BLaER1 treated with 17β-estradiol and CSF1 and Interleukin-3, amounts not matched to agents 10 nM and 100 nM (cell line): ENCODE measurements around the gene SRSF7.
A peak's percentile ranks its signal among the peaks of the same experiment; 100 is the strongest.
"Not testable (repeated sequence)": the region's sequence is repeated elsewhere in the genome, so short reads cannot be mapped to it uniquely, and the experiment has no call there.

ENCODE experiments used
- H3K27ac ChIP-seq, 11 experiments: shearing (Covaris generic); formaldehyde crosslinking; 2 replicates each; pipeline ENCODE4 v1.8.1; 2022
- H3K27me3 ChIP-seq, 11 experiments: shearing (Covaris generic); formaldehyde crosslinking; 2 replicates each; pipeline ENCODE4 v1.8.1; 2022
- H3K36me3 ChIP-seq, 11 experiments: shearing (Covaris generic); formaldehyde crosslinking; 2 replicates each; pipeline ENCODE4 v1.8.1; 2022
- H3K4me1 ChIP-seq, 10 experiments: shearing (Covaris generic); formaldehyde crosslinking; 2 replicates each; pipeline ENCODE4 v1.8.1; 2022
- H3K4me2 ChIP-seq, 11 experiments: shearing (Covaris generic); formaldehyde crosslinking; 2 replicates each; pipeline ENCODE4 v1.8.1; 2022
- H3K4me3 ChIP-seq, 10 experiments: shearing (Covaris generic); formaldehyde crosslinking; 2 replicates each; pipeline ENCODE4 v1.8.1; 2022
- H3K9ac ChIP-seq, 11 experiments: shearing (Covaris generic); formaldehyde crosslinking; 2 replicates each; pipeline ENCODE4 v1.8.1; 2022
- H3K9me3 ChIP-seq, 11 experiments: shearing (Covaris generic); formaldehyde crosslinking; replicated peaks in 1 of 11; 2 replicates each; pipeline ENCODE4 v1.8.1; 2022
- H4K20me1 ChIP-seq, 11 experiments: shearing (Covaris generic); formaldehyde crosslinking; 2 replicates each; pipeline ENCODE4 v1.8.1; 2022
- Cebpa-rat ChIP-seq, 11 experiments: shearing (Covaris generic); IDR thresholded peaks; 2 replicates each; pipeline ENCODE4 v1.8.1; 2022

The SRSF7 gene

GRCh38 chr2:38750891-38751595, at the start of gene SRSF7:
SRSF7 (minus strand) TSS chr2:38751361; CDS start chr2:38751256, 105 bp downstream.
- H3K36me3 ChIP-seq, result peaks cover 39 to 44% (median 43%) of the 10 kb centered on the region in 11 experiments
- peaks cover 37 to 56% (median 47%) of the 10 kb centered on the region in 10 experiments for H3K4me1 ChIP-seq
- peaks cover 45 to 50% (median 46%) of the 10 kb centered on the region in 11 experiments for H4K20me1 ChIP-seq
- H3K4me3 ChIP-seq, result peak within 1 kb of the TSS; percentile 74 to 99 (median 95)
- no peaks in the 10 kb centered on the region for H3K27me3 ChIP-seq
- peaks cover 0 to 6% (median under 1%) of the 10 kb centered on the region in 11 experiments; a peak in 7 of 22 replicates for H3K9me3 ChIP-seq
- TF ChIP-seq Cebpa-rat (IDR thresholded peaks at IDR 0.05), result no peak
- H3K9ac ChIP-seq, result peak within 1 kb of the TSS; percentile 96 to 100 (median 99)
- peak within 1 kb of the TSS; percentile 75 to 92 (median 86) for H3K4me2 ChIP-seq
- H3K27ac ChIP-seq, result peak within 1 kb of the TSS; percentile 95 to 99 (median 98)

- Histone ChIP-seq H3K36me3 (peaks cover 7 to 26% (median 15%) of the 10 kb centered on the region in 11 experiments; a peak in 18 of 22 replicates), H3K4me3 (no peak overlapping the region), H3K9me3 (no peaks in the 10 kb centered on the region), H3K27me3 (no peaks in the 10 kb centered on the region), H3K27ac (no peak overlapping the region), H4K20me1 (no peaks in the 10 kb centered on the region), H3K4me1 (peaks cover 0 to 11% (median 0%) of the 10 kb centered on the region in 10 experiments; a peak in 5 of 20 replicates), H3K9ac (no peak overlapping the region), H3K4me2 (no peak overlapping the region)
- no peak for TF ChIP-seq Cebpa-rat (IDR thresholded peaks at IDR 0.05)
These were observed 46.8 kb upstream of the SRSF7 start for GRCh38 chr2:38797953-38798352.

GRCh38 chr2:38797250-38797676, 46.1 kb upstream of the SRSF7 start:
- H3K27ac ChIP-seq, result no peak overlapping the region
- H3K4me2 ChIP-seq, result no peak overlapping the region
- H4K20me1 ChIP-seq, result no peaks in the 10 kb centered on the region
- no peaks in the 10 kb centered on the region for H3K27me3 ChIP-seq
- H3K4me3 ChIP-seq, result no peak overlapping the region
- no peaks in the 10 kb centered on the region for H3K9me3 ChIP-seq
- H3K36me3 ChIP-seq, result peaks cover 4 to 19% (median 12%) of the 10 kb centered on the region in 11 experiments; a peak in 15 of 22 replicates
- peaks cover 0 to 16% (median 0%) of the 10 kb centered on the region in 10 experiments; a peak in 8 of 20 replicates for H3K4me1 ChIP-seq
- no peak overlapping the region for H3K9ac ChIP-seq
- no peak for TF ChIP-seq Cebpa-rat (IDR thresholded peaks at IDR 0.05)

- not testable (repeated sequence) for H3K27ac ChIP-seq, H3K9ac ChIP-seq, H3K4me2 ChIP-seq, H3K9me3 ChIP-seq, H3K27me3 ChIP-seq, H4K20me1 ChIP-seq, H3K4me3 ChIP-seq
- peaks cover 0 to 29% (median 7%) of the 10 kb centered on the region in 10 experiments; a peak in 10 of 20 replicates for H3K4me1 ChIP-seq
- H3K36me3 ChIP-seq, result peaks cover 0 to 16% (median 8%) of the 10 kb centered on the region in 11 experiments; a peak in 13 of 22 replicates
These were observed 43.9 kb upstream of the SRSF7 start for GRCh38 chr2:38795016-38795415.

GRCh38 chr2:38794235-38794946, 43.2 kb upstream of the SRSF7 start:
- H3K4me3 ChIP-seq, result no peak overlapping the region
- H3K27ac ChIP-seq, result no peak overlapping the region
- no peak overlapping the region for H3K9ac ChIP-seq
- no peaks in the 10 kb centered on the region for H4K20me1 ChIP-seq
- peaks cover 0 to 16% (median 8%) of the 10 kb centered on the region in 11 experiments; a peak in 13 of 22 replicates for H3K36me3 ChIP-seq
- H3K4me2 ChIP-seq, result no peak overlapping the region
- no peaks in the 10 kb centered on the region for H3K9me3 ChIP-seq
- TF ChIP-seq Cebpa-rat (IDR thresholded peaks at IDR 0.05), result no peak
- H3K4me1 ChIP-seq, result peaks cover 0 to 29% (median 7%) of the 10 kb centered on the region in 10 experiments; a peak in 10 of 20 replicates
- H3K27me3 ChIP-seq, result no peaks in the 10 kb centered on the region

GRCh38 chr2:38793511-38793910, 42.4 kb upstream of the SRSF7 start:
- Histone ChIP-seq H3K36me3 (peaks cover 0 to 16% (median 8%) of the 10 kb centered on the region in 11 experiments; a peak in 13 of 22 replicates), H3K9ac (no peak overlapping the region), H3K4me3 (no peak overlapping the region), H3K27ac (no peak overlapping the region), H3K4me1 (peaks cover 0 to 29% (median 7%) of the 10 kb centered on the region in 10 experiments; a peak in 10 of 20 replicates), H3K4me2 (peak overlapping the region in 2 of 11 experiments; percentile 3 to 12; a peak in 2 of 22 replicates), H4K20me1 (no peaks in the 10 kb centered on the region), H3K27me3 (no peaks in the 10 kb centered on the region), H3K9me3 (no peaks in the 10 kb centered on the region)
- no peak for TF ChIP-seq Cebpa-rat (IDR thresholded peaks at IDR 0.05)

GRCh38 chr2:38792751-38793150, 41.6 kb upstream of the SRSF7 start:
- H3K9ac ChIP-seq, result no peak overlapping the region

GRCh38 chr2:38792321-38792720, 41.2 kb upstream of the SRSF7 start:
- H4K20me1 ChIP-seq, H3K9me3 ChIP-seq, H3K36me3 ChIP-seq, H3K27ac ChIP-seq, H3K4me3 ChIP-seq, H3K27me3 ChIP-seq, H3K9ac ChIP-seq, H3K4me2 ChIP-seq: not testable (repeated sequence)
- H3K4me1 ChIP-seq, result peaks cover 0 to 29% (median 7%) of the 10 kb centered on the region in 10 experiments; a peak in 10 of 20 replicates

More at GRCh38 chr2:38792751-38793150, 41.6 kb upstream of the SRSF7 start:
- Histone ChIP-seq H3K4me3 (no peak overlapping the region), H3K27ac (no peak overlapping the region), H3K9me3 (no peaks in the 10 kb centered on the region), H3K4me2 (no peak overlapping the region; a peak in 1 of 22 replicates), H3K4me1 (peaks cover 0 to 29% (median 7%) of the 10 kb centered on the region in 10 experiments; a peak in 10 of 20 replicates), H3K36me3 (peaks cover 0 to 10% (median 2%) of the 10 kb centered on the region in 11 experiments; a peak in 10 of 22 replicates), H4K20me1 (no peaks in the 10 kb centered on the region), H3K27me3 (no peaks in the 10 kb centered on the region)
- TF ChIP-seq Cebpa-rat (IDR thresholded peaks at IDR 0.05), result no peak

GRCh38 chr2:38791744-38792143, 40.6 kb upstream of the SRSF7 start:
- Histone ChIP-seq H3K9me3 (no peaks in the 10 kb centered on the region), H3K4me1 (peaks cover 0 to 29% (median 7%) of the 10 kb centered on the region in 10 experiments; a peak in 10 of 20 replicates), H3K4me2 (peak overlapping the region in 4 of 11 experiments; percentile 5 to 48 (median 16); a peak in 5 of 22 replicates), H3K36me3 (peaks cover 0 to 2% (median 0%) of the 10 kb centered on the region in 11 experiments; a peak in 2 of 22 replicates), H3K27ac (no peak overlapping the region; a peak in 1 of 22 replicates), H3K4me3 (no peak overlapping the region), H3K27me3 (no peaks in the 10 kb centered on the region), H4K20me1 (no peaks in the 10 kb centered on the region), H3K9ac (no peak overlapping the region)
- peak in 3 of 11 experiments; percentile 34 to 62 (median 42); a peak in 3 of 22 replicates for TF ChIP-seq Cebpa-rat (IDR thresholded peaks at IDR 0.05)
